Vagina (tissue), 2 donors: ENCODE measurements around the gene KCNA5. TPM values are rescaled to one million over a fixed set of nuclear protein-coding genes. Genes with fewer than 3 reads are reported as not detected.

Experiments used
- DNase-seq, 2 donors: peaks; one replicate each; pipeline ENCODE4 v3.0.0-alpha.2; 2017; ENCODE audit errors: extremely low spot score in 2 of 2
- H3K27ac ChIP-seq: fragments of 200-600 bp; sonication (generic); one replicate; pipeline ENCODE4 v1.5.1; 2019
- H3K27me3 ChIP-seq: fragments of 200-600 bp; sonication (generic); one replicate; pipeline ENCODE4 v1.5.1; 2019
- H3K36me3 ChIP-seq, 2 donors: fragments of 200-600 bp; sonication (generic); one replicate each; pipeline ENCODE4 v1.5.1; 2017 to 2019
- H3K4me1 ChIP-seq: fragments of 200-600 bp; sonication (generic); one replicate; pipeline ENCODE4 v1.5.1; 2019
- H3K4me3 ChIP-seq, 2 donors: fragments of 200-600 bp; sonication (generic); 1 replicate in 1 of 2; 2 replicates in 1 of 2; pipeline ENCODE4 v1.5.1; 2016 to 2019
- H3K9me3 ChIP-seq: fragments of 200-600 bp; sonication (generic); one replicate; pipeline ENCODE4 v1.5.1; 2019
- POLR2A ChIP-seq, 2 donors: fragments of 450-650 bp; IDR thresholded peaks; one replicate each; pipeline ENCODE4 v1.6.1; 2017; ENCODE audit warnings: antibody characterized with exemption in 2 of 2, mild to moderate bottlenecking in 2 of 2, moderate library complexity in 2 of 2
- POLR2AphosphoS5 ChIP-seq, 2 donors: sonication (generic); formaldehyde crosslinking; IDR thresholded peaks; one replicate each; pipeline ENCODE4 v1.9.0; 2017; ENCODE audit warnings: antibody characterized with exemption in 2 of 2, mild to moderate bottlenecking in 2 of 2, low read depth in 1 of 2; ENCODE audit not compliant: insufficient read depth in 1 of 2
- intact Hi-C: fragments of 100-400 bp; cut with DNase I; formaldehyde crosslinking; loops from one replicate; pipeline ENCODE4 v1.15.1; 2023
- total RNA-seq: library from RNA; depleted of rRNA; stranded (reverse); fragments of >200 nt; gene quantifications from one replicate; pipeline ENCODE4 v1.2.3, GENCODE V29; 2016
- TF ChIP-seq, protein P1 (sequence below), 3 experiments: fragments of 450-650 bp in 2 of 3; fragments of 200-600 bp in 1 of 3; sonication (generic) in 1 of 3; IDR thresholded peaks; one replicate each; pipeline ENCODE4 v1.5.1; 2017 to 2019; ENCODE audit warnings: antibody characterized with exemption in 3 of 3, mild to moderate bottlenecking in 2 of 3, moderate library complexity in 2 of 3

KCNA5 gene
- total RNA-seq, 1 donor from 2014 or later, result not detected

DNA sequence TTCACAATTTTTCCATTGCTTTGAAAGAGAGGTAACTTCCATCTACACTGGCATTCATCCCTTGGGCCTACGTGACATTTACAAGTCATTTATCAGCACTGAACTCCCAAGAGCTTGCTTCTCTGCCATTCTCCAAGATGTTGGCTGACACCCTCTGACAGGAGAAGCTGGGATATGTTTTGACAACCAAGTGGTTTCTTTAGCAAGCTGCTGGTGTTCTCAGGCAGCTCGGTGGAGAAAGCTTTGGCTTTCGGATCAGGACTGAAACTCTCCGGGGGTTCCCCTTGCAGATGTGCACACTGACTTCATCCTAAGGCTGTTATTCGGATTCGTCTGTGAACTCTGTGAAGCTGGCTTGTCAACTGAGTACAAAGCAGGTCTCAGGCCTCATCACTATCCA is 15.7 kb downstream of the KCNA5 start:
- Histone ChIP-seq H3K9me3 (no peaks in the 10 kb centered on the region), H3K4me3 (no peak overlapping the region), H3K27ac (no peak overlapping the region), H3K4me1 (peaks cover 7% of the 10 kb centered on the region), H3K27me3 (no peaks in the 10 kb centered on the region), H3K36me3 (no peaks in the 10 kb centered on the region)
- no peak for DNase-seq
- TF ChIP-seq POLR2AphosphoS5 (IDR thresholded peaks at IDR 0.05; ENCODE audit: insufficient read depth in 1 of 2, low read depth in 1 of 2), result no peak
- TF ChIP-seq, protein P1, sequence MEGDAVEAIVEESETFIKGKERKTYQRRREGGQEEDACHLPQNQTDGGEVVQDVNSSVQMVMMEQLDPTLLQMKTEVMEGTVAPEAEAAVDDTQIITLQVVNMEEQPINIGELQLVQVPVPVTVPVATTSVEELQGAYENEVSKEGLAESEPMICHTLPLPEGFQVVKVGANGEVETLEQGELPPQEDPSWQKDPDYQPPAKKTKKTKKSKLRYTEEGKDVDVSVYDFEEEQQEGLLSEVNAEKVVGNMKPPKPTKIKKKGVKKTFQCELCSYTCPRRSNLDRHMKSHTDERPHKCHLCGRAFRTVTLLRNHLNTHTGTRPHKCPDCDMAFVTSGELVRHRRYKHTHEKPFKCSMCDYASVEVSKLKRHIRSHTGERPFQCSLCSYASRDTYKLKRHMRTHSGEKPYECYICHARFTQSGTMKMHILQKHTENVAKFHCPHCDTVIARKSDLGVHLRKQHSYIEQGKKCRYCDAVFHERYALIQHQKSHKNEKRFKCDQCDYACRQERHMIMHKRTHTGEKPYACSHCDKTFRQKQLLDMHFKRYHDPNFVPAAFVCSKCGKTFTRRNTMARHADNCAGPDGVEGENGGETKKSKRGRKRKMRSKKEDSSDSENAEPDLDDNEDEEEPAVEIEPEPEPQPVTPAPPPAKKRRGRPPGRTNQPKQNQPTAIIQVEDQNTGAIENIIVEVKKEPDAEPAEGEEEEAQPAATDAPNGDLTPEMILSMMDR (IDR thresholded peaks at IDR 0.05), result no peak
- TF ChIP-seq POLR2A (IDR thresholded peaks at IDR 0.05), result no peak
- intact Hi-C loops, result no loop called here

GRCh38 chr12:5060958-5061357 is 17.3 kb downstream of the KCNA5 start:
- no peaks in the 10 kb centered on the region for H3K9me3 ChIP-seq
- no peaks in the 10 kb centered on the region for H3K27me3 ChIP-seq
- intact Hi-C loops, result no loop called here
- no peak for DNase-seq
- peaks cover 7% of the 10 kb centered on the region for H3K4me1 ChIP-seq
- no peak overlapping the region for H3K27ac ChIP-seq
- TF ChIP-seq, protein P1 (IDR thresholded peaks at IDR 0.05), result no peak
- TF ChIP-seq POLR2AphosphoS5 (IDR thresholded peaks at IDR 0.05; ENCODE audit: insufficient read depth in 1 of 2, low read depth in 1 of 2), result no peak
- TF ChIP-seq POLR2A (IDR thresholded peaks at IDR 0.05), result no peak
- no peaks in the 10 kb centered on the region for H3K36me3 ChIP-seq
- H3K4me3 ChIP-seq, result no peak overlapping the region

- Histone ChIP-seq H3K27me3 (no peaks in the 10 kb centered on the region), H3K9me3 (no peaks in the 10 kb centered on the region), H3K27ac (no peak overlapping the region), H3K36me3 (no peaks in the 10 kb centered on the region), H3K4me1 (peaks cover 7% of the 10 kb centered on the region), H3K4me3 (no peak overlapping the region)
- DNase-seq, result no peak
- TF ChIP-seq POLR2A (IDR thresholded peaks at IDR 0.05) (no peak), POLR2AphosphoS5 (IDR thresholded peaks at IDR 0.05; ENCODE audit: insufficient read depth in 1 of 2, low read depth in 1 of 2) (no peak)
- TF ChIP-seq, protein P1 (IDR thresholded peaks at IDR 0.05), result no peak
- intact Hi-C loops, result no loop called here
Measured at GRCh38 chr12:5063149-5063548, 19.5 kb downstream of the KCNA5 start.

- TF ChIP-seq POLR2AphosphoS5 (IDR thresholded peaks at IDR 0.05; ENCODE audit: insufficient read depth in 1 of 2, low read depth in 1 of 2), result no peak
- TF ChIP-seq, protein P1 (IDR thresholded peaks at IDR 0.05), result no peak
- no peak for TF ChIP-seq POLR2A (IDR thresholded peaks at IDR 0.05)
- intact Hi-C loops, result no loop called here
- Histone ChIP-seq H3K36me3 (no peaks in the 10 kb centered on the region), H3K9me3 (no peaks in the 10 kb centered on the region), H3K27me3 (no peaks in the 10 kb centered on the region), H3K4me1 (peaks cover 5% of the 10 kb centered on the region), H3K4me3 (no peak overlapping the region), H3K27ac (no peak overlapping the region)
- no peak for DNase-seq
Measured at GRCh38 chr12:5064913-5065490, 21.3 kb downstream of the KCNA5 start.

DNA sequence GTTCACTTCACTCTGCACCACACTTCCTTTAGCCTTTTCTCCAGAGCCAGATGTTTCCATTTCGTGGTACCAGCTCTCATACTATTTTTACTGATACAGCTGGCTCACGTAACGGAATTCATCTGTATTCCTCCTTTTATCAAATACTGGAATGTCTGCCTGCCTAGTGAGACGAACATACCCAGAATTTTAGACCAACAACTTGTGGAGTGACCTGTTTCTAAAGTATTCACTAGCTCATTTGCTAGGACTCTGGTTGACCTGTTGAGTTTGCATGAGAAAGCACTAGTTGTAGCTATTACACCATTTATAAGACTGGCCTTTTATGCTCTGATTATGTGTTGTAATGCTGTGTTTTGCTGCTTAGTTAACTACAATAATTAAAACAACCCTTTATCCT is 22.6 kb downstream of the KCNA5 start:
- no peak for DNase-seq
- Histone ChIP-seq H3K27me3 (no peaks in the 10 kb centered on the region), H3K4me1 (no peaks in the 10 kb centered on the region), H3K36me3 (no peaks in the 10 kb centered on the region), H3K27ac (no peak overlapping the region), H3K9me3 (no peaks in the 10 kb centered on the region), H3K4me3 (no peak overlapping the region)
- intact Hi-C loops, result no loop called here
- TF ChIP-seq, protein P1 (IDR thresholded peaks at IDR 0.05), result no peak
- TF ChIP-seq POLR2AphosphoS5 (IDR thresholded peaks at IDR 0.05; ENCODE audit: insufficient read depth in 1 of 2, low read depth in 1 of 2), result no peak
- TF ChIP-seq POLR2A (IDR thresholded peaks at IDR 0.05), result no peak
